Astrocyte of the cerebellum (primary cell): ENCODE data around the gene TMEM238L.

ENCODE experiments used
- DNase-seq: peaks from one replicate; pipeline ENCODE4 v3.0.0-alpha.2; 2011; ENCODE audit warnings: low read depth
- H3K4me3 ChIP-seq: 2 replicates; pipeline ENCODE4 v1.5.1; 2011; ENCODE audit warnings: mild to moderate bottlenecking, low read depth, low read length, moderate library complexity
- in situ Hi-C: cut with HindIII; loops from 2 replicates; pipeline ENCODE4 v1.10.0; 2017; ENCODE audit warnings: low sequenced_read_pairs
- TF ChIP-seq, protein P1 (sequence below): IDR thresholded peaks from 2 replicates; pipeline ENCODE4 v1.5.1; 2012; ENCODE audit warnings: low read length, low read depth, moderate library complexity, mild to moderate bottlenecking; ENCODE audit errors: missing control alignments

Gene TMEM238L

DNA sequence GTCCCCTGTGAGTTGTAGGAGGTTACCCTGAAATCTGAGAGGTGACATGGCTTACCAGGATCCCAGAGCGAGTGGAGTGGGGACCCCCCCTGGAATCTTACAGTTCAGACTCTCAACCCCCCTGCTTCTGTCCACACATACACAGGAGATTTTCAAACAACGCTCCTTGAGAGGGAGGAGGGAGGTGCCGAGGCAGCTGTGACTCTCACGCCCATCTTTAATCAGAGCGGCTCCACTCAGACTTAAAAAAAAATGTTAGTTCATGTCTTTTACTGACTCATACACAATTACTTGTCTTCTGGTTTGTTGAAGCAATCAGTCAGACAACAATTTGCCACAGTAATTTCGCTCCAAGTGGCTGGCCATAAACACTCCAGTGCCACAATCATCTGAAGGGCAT is 58.7 kb downstream of the TMEM238L start:
- in situ Hi-C loops: no loop called here
- DNase-seq: no peak
- H3K4me3 ChIP-seq: no peak overlapping the region
- TF ChIP-seq, protein P1, sequence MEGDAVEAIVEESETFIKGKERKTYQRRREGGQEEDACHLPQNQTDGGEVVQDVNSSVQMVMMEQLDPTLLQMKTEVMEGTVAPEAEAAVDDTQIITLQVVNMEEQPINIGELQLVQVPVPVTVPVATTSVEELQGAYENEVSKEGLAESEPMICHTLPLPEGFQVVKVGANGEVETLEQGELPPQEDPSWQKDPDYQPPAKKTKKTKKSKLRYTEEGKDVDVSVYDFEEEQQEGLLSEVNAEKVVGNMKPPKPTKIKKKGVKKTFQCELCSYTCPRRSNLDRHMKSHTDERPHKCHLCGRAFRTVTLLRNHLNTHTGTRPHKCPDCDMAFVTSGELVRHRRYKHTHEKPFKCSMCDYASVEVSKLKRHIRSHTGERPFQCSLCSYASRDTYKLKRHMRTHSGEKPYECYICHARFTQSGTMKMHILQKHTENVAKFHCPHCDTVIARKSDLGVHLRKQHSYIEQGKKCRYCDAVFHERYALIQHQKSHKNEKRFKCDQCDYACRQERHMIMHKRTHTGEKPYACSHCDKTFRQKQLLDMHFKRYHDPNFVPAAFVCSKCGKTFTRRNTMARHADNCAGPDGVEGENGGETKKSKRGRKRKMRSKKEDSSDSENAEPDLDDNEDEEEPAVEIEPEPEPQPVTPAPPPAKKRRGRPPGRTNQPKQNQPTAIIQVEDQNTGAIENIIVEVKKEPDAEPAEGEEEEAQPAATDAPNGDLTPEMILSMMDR: no peak
